A549 (cell line): Measurements from ENCODE around the gene TMEM108. TPM values are rescaled to one million over a fixed set of nuclear protein-coding genes. Genes with fewer than 3 reads are reported as not detected.
A peak's percentile ranks its signal among the peaks of the same experiment; 100 is the strongest.
"Not testable (repeated sequence)": the region's sequence is repeated elsewhere in the genome, so short reads cannot be mapped to it uniquely, and the experiment has no call there.

Source experiments
- ATAC-seq, 2 experiments: fragments of 200-7000 bp in 1 of 2; fragments of >200 bp in 1 of 2; cut with Nextera tagmentation in 1 of 2; cut with Tn5 transposase in 1 of 2; 3 replicates each; pipeline versions ENCODE4 v1.8.0 to v1.9.1; 2018 to 2020; ENCODE audit warnings: mild to moderate bottlenecking in 1 of 2, moderate library complexity in 1 of 2
- CTCF ChIA-PET: fragments of 300-600 bp; sonication (Branson Sonifier 250); formaldehyde crosslinking; extraction: SDS; loops from one replicate; lab custom pipeline; 2021; ENCODE audit warnings: antibody characterized with exemption, inconsistent platforms; lab: Yijun Ruan, JAX
- POLR2A ChIA-PET: fragments of 350-600 bp; formaldehyde crosslinking; extraction: SDS; loops from one replicate; lab custom pipeline; 2021; ENCODE audit warnings: antibody characterized with exemption, inconsistent platforms; lab: Yijun Ruan, JAX
- DNase-seq, 2 experiments: peaks; one replicate each; pipeline versions ENCODE4 v3.0.0 to v3.0.0-alpha.2; 2011 to 2016; ENCODE audit warnings: low read depth in 1 of 2, low spot score in 1 of 2
- FAIRE-seq: peaks from 2 replicates; lab custom pipeline; 2011; peaks lifted over from hg19 to GRCh38; lab: Jason Lieb, UNC
- H3K27ac ChIP-seq, 2 experiments: fragments of >200 bp; sonication (Bioruptor Twin); formaldehyde crosslinking; 3 replicates each; pipeline ENCODE4 v1.5.1; 2016 to 2017
- H3K4me1 ChIP-seq: fragments of >200 bp; sonication (Bioruptor Twin); formaldehyde crosslinking; 3 replicates; pipeline ENCODE4 v1.6.1; 2016
- H3K4me2 ChIP-seq: fragments of >200 bp; sonication (Bioruptor Twin); formaldehyde crosslinking; 3 replicates; pipeline ENCODE4 v1.6.1; 2016
- H3K4me3 ChIP-seq: fragments of >200 bp; sonication (Bioruptor Twin); formaldehyde crosslinking; 3 replicates; pipeline ENCODE4 v1.5.1; 2016
- H3K9me3 ChIP-seq: fragments of >200 bp; sonication (Bioruptor Twin); formaldehyde crosslinking; 3 replicates; pipeline ENCODE4 v1.6.1; 2016
- BHLHE40 ChIP-seq: IDR thresholded peaks from 2 replicates; pipeline ENCODE4 v1.6.1; 2012; ENCODE audit warnings: low read depth, low read length, inconsistent platforms
- CBX2 ChIP-seq: fragments of 200-600 bp; sonication (generic); IDR thresholded peaks from 2 replicates; pipeline ENCODE4 v1.6.1; 2016; ENCODE audit warnings: low read depth, mild to moderate bottlenecking, borderline replicate concordance
- CEBPB ChIP-seq, 2 experiments: fragments of >200 bp in 1 of 2; sonication (Bioruptor Twin) in 1 of 2; formaldehyde crosslinking in 1 of 2; IDR thresholded peaks; 2 replicates each; pipeline ENCODE4 v1.6.1; 2012 to 2016
- CHD2 ChIP-seq: fragments of 150-350 bp; IDR thresholded peaks from 2 replicates; pipeline ENCODE4 v1.6.1; 2014; ENCODE audit warnings: low read length; ENCODE audit not compliant: partially characterized antibody
- HEYL ChIP-seq: fragments of 250-450 bp; sonication (Bioruptor Pico); IDR thresholded peaks from 2 replicates; pipeline ENCODE4 v1.8.0; 2021; ENCODE audit warnings: mild to moderate bottlenecking, moderate library complexity
- MAFK ChIP-seq: fragments of 450-650 bp; IDR thresholded peaks from 2 replicates; pipeline ENCODE4 v1.6.1; 2014; ENCODE audit not compliant: partially characterized antibody
- MAZ ChIP-seq: fragments of 150-350 bp; IDR thresholded peaks from 2 replicates; pipeline ENCODE4 v1.6.1; 2014; ENCODE audit warnings: antibody characterized with exemption, low read depth, low read length, borderline replicate concordance
- NPAS2 ChIP-seq: fragments of 250-450 bp; sonication (Bioruptor Pico); IDR thresholded peaks from 2 replicates; pipeline ENCODE4 v1.8.0; 2022; ENCODE audit warnings: mild to moderate bottlenecking, moderate library complexity, borderline replicate concordance
- SMC3 ChIP-seq: fragments of >200 bp; sonication (Bioruptor Twin); formaldehyde crosslinking; IDR thresholded peaks from 3 replicates; pipeline ENCODE4 v1.6.1; 2018; ENCODE audit warnings: inconsistent platforms
- WGBS: methylation state at CpG from one replicate; pipeline ENCODE4 v1.1.6; 2017; ENCODE audit errors: missing lambda C conversion rate; 5-methylcytosine and 5-hydroxymethylcytosine counted together
- polyA plus RNA-seq, 4 experiments: library from polyadenylated mRNA; depleted of rRNA in 3 of 4; stranded (reverse); fragments of >200 nt; fragmentation: RNase III in 1 of 4; extraction: RNeasy Plus Mini Kit Qiagen cat#74134 plus additional on column Dnase treatment in 1 of 4; gene quantifications; 2 replicates in 3 of 4; 3 replicates in 1 of 4; pipeline ENCODE4 v1.2.3, GENCODE V29; 2011 to 2017
- TF ChIP-seq, protein P1 (sequence below): fragments of >200 bp; sonication (Bioruptor Twin); formaldehyde crosslinking; IDR thresholded peaks from 3 replicates; pipeline ENCODE4 v1.5.1; 2016
- TF ChIP-seq, protein P2 (sequence below): fragments of 200-600 bp; sonication (generic); IDR thresholded peaks from 2 replicates; pipeline ENCODE4 v1.6.1; 2016; ENCODE audit warnings: antibody characterized with exemption, mild to moderate bottlenecking, moderate library complexity
- TF ChIP-seq, protein P3 (sequence below): IDR thresholded peaks from 2 replicates; pipeline ENCODE4 v1.6.1; 2012; ENCODE audit warnings: low read depth, borderline replicate concordance

The TMEM108 gene
- polyA plus RNA-seq, 2 of the 4 experiments (the other 2 are of a cell fraction), result not detected

DNA sequence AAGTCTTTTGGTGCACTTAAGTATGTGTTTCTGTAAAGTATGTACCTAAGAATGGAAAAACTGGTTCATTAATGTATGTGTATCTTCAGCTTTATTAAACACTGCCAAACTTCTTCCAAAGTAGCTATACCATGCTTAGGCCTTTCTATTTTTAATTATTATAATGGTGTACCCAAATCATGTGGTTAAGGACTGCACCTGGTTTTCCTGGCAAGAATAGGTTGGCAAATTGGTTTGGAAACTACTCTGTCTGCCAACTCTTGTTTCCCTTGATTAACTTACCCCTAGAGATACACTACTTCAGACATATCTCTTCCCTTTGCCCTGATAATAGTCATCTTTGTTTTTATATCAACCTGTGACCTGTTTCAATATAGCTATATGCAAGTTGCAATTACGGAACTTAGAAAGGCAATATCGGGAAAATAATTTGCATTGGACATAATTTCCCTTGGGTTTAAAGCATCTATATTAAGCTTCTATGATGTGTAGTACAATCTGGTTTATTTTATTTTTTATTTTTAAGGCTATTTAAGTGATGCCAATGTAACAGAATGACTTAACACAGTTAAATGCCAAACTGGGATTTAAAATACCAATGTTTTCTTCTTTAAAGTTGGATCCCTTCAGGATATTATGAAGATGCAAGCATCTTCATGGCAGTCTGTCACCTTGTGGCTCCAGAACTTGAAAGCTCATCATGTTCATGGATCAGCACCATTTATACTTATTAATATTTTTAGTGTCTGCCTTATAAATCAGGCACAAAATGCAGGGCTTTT is 40.6 kb upstream of the TMEM108 start:
- no peak overlapping the region for H3K4me3 ChIP-seq
- ChIA-PET CTCF (no interaction called here), POLR2A (no interaction called here)
- H3K4me2 ChIP-seq, result no peak overlapping the region
- H3K4me1 ChIP-seq, result no peaks in the 10 kb centered on the region
- H3K27ac ChIP-seq, result no peak overlapping the region
- 39% methylated on average over 2 of the region's 2 CpGs for WGBS
- DNase-seq (no peak), ATAC-seq (no peak), FAIRE-seq (no peak)
- TF ChIP-seq NPAS2 (CRISPR knock-in tag) (no peak), CBX2 (no peak), BHLHE40 (no peak), CEBPB (IDR thresholded peaks at IDR 0.05) (no peak), SMC3 (no peak), CHD2 (no peak), MAFK (no peak), MAZ (no peak), HEYL (no peak)
- TF ChIP-seq, protein P1, sequence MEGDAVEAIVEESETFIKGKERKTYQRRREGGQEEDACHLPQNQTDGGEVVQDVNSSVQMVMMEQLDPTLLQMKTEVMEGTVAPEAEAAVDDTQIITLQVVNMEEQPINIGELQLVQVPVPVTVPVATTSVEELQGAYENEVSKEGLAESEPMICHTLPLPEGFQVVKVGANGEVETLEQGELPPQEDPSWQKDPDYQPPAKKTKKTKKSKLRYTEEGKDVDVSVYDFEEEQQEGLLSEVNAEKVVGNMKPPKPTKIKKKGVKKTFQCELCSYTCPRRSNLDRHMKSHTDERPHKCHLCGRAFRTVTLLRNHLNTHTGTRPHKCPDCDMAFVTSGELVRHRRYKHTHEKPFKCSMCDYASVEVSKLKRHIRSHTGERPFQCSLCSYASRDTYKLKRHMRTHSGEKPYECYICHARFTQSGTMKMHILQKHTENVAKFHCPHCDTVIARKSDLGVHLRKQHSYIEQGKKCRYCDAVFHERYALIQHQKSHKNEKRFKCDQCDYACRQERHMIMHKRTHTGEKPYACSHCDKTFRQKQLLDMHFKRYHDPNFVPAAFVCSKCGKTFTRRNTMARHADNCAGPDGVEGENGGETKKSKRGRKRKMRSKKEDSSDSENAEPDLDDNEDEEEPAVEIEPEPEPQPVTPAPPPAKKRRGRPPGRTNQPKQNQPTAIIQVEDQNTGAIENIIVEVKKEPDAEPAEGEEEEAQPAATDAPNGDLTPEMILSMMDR, result no peak
- TF ChIP-seq, protein P2, sequence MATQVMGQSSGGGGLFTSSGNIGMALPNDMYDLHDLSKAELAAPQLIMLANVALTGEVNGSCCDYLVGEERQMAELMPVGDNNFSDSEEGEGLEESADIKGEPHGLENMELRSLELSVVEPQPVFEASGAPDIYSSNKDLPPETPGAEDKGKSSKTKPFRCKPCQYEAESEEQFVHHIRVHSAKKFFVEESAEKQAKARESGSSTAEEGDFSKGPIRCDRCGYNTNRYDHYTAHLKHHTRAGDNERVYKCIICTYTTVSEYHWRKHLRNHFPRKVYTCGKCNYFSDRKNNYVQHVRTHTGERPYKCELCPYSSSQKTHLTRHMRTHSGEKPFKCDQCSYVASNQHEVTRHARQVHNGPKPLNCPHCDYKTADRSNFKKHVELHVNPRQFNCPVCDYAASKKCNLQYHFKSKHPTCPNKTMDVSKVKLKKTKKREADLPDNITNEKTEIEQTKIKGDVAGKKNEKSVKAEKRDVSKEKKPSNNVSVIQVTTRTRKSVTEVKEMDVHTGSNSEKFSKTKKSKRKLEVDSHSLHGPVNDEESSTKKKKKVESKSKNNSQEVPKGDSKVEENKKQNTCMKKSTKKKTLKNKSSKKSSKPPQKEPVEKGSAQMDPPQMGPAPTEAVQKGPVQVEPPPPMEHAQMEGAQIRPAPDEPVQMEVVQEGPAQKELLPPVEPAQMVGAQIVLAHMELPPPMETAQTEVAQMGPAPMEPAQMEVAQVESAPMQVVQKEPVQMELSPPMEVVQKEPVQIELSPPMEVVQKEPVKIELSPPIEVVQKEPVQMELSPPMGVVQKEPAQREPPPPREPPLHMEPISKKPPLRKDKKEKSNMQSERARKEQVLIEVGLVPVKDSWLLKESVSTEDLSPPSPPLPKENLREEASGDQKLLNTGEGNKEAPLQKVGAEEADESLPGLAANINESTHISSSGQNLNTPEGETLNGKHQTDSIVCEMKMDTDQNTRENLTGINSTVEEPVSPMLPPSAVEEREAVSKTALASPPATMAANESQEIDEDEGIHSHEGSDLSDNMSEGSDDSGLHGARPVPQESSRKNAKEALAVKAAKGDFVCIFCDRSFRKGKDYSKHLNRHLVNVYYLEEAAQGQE, result no peak
- TF ChIP-seq, protein P3, sequence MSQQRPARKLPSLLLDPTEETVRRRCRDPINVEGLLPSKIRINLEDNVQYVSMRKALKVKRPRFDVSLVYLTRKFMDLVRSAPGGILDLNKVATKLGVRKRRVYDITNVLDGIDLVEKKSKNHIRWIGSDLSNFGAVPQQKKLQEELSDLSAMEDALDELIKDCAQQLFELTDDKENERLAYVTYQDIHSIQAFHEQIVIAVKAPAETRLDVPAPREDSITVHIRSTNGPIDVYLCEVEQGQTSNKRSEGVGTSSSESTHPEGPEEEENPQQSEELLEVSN, result no peak
- no peaks in the 10 kb centered on the region for H3K9me3 ChIP-seq

DNA sequence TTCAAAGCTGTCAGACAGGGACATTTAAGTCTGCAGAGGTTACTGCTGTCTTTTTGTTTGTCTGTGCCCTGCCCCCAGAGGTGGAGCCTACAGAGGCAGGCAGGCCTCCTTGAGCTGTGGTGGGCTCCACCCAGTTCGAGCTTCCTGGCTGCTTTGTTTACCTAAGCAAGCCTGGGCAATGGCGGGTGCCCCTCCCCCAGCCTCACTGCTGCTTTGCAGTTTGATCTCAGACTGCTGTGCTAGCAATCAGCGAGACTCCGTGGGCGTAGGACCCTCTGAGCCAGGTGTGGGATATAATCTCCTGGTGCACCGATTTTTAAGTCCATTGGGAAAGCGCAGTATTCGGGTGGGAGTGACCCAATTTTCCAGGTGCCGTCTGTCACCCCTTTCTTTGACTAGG is 33.2 kb upstream of the TMEM108 start:
- FAIRE-seq, H3K4me3 ChIP-seq, ATAC-seq, H3K9me3 ChIP-seq, POLR2A ChIA-PET, CTCF ChIA-PET, H3K27ac ChIP-seq, DNase-seq, H3K4me1 ChIP-seq: not testable (repeated sequence)
- WGBS, result 20% methylated on average over 1 of the region's 9 CpGs
- 0 out of 3 replicates have a peak overlapping the region, but pooled peaks have one; percentile 25 for H3K4me2 ChIP-seq

DNA sequence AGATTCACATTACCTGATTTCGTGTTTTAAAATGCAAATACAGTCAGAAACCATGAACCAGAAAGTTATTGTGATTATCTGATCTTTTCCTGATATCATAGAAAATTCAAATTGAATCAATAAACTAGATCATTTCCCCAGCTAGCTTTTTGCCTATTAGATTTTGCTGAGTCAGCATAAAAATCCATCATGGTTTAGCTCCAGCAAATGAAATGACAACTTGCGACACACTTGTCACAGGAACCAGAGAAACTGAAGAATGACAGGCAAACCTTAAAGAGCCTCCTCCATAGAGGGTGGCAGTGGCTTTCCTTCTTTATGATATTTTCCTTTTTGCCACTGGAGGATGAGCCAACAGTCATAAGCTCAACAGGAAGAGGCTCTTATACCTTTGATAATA is 30.6 kb upstream of the TMEM108 start:
- H3K9me3 ChIP-seq, result no peaks in the 10 kb centered on the region
- WGBS, result 16% methylated on average over 2 of the region's 2 CpGs

More for the DNA sequence above, 30.6 kb upstream of the TMEM108 start:
- ATAC-seq (no peak), FAIRE-seq (no peak), DNase-seq (no peak)
- ChIA-PET CTCF (interaction anchor here (1.0 kb wide), 1 partner anchor 173 kb away, joined by 3 read pairs; no protein-coding TSS in a partner anchor), POLR2A (no interaction called here)
- TF ChIP-seq HEYL, result no peak
- peak; percentile 99 for TF ChIP-seq MAFK
- Histone ChIP-seq H3K27ac (no peak overlapping the region), H3K4me3 (no peak overlapping the region), H3K4me2 (no peak overlapping the region), H3K4me1 (no peaks in the 10 kb centered on the region)
